Measurements from ENCODE around the gene SAMD4B. TPM values are rescaled to one million over a fixed set of nuclear protein-coding genes. Genes with fewer than 3 reads are reported as not detected.

The SAMD4B gene
- total and polyA plus RNA-seq, 2 experiments from 2014 or later, result 104 to 172 TPM

DNA sequence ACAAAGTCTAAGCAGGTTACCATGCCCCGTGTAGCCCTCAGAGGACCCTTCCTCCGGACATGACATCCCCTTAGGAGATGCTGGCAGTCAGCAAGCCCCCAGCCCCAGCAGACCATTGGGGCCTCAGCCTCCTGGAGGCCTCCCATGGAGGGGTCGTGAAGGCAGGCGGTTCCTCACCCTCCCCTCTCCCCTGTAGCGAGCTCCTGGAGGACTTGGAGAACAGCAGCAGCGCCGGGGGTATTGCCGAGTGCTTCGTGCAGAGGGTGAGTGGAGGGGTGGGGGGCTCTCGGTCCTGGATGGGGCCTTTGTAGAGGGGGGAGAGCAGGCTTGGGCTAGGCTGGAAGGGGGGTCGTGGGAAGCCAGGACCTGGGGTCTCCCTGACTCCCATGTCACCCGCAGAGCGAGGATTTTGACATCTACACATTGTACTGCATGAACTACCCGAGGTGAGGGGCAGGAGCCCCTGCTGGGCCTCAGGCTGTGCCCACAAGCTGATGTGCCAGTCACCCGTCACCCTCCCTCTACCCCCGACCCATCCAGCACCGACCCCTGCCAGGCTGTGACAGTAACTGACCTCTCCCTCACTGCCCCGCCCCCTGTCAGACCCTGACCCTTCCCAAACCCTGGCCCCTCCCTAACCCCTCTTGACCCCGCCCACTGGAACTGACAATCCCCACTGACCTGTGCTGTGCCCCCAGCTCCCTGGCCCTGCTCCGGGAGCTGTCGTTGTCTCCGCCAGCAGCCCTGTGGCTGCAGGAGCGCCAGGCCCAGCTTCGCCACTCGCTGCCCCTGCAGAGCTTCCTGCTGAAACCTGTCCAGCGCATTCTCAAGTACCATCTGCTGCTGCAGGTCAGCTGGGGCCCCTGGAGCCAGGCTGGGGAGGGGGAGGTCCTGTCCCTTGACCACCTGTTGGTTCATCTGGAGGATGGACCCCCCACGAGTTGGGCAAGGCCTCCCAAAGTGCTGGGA lies 74.2 kb downstream of the SAMD4B start:
- no peak for ATAC-seq
- no peak overlapping the region for H3K27ac Mint-ChIP-seq
- H2AFZ ChIP-seq, result no peak overlapping the region
- TF ChIP-seq ZNF331 (CRISPR knock-in tag; IDR thresholded peaks at IDR 0.05; ENCODE audit: low read depth), result no peak
- TF ChIP-seq, protein P1, sequence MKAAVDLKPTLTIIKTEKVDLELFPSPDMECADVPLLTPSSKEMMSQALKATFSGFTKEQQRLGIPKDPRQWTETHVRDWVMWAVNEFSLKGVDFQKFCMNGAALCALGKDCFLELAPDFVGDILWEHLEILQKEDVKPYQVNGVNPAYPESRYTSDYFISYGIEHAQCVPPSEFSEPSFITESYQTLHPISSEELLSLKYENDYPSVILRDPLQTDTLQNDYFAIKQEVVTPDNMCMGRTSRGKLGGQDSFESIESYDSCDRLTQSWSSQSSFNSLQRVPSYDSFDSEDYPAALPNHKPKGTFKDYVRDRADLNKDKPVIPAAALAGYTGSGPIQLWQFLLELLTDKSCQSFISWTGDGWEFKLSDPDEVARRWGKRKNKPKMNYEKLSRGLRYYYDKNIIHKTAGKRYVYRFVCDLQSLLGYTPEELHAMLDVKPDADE (IDR thresholded peaks at IDR 0.05), result no peak
- no peak for TF ChIP-seq CREB1 (CRISPR knock-in tag; IDR thresholded peaks at IDR 0.05; ENCODE audit: low read depth)
- TF ChIP-seq EZH2phosphoT487 (IDR thresholded peaks at IDR 0.05; ENCODE audit: unreplicated experiment), result no peak
- no peak for TF ChIP-seq JUNB (IDR thresholded peaks at IDR 0.05; ENCODE audit: unreplicated experiment)
- TF ChIP-seq, protein P2, sequence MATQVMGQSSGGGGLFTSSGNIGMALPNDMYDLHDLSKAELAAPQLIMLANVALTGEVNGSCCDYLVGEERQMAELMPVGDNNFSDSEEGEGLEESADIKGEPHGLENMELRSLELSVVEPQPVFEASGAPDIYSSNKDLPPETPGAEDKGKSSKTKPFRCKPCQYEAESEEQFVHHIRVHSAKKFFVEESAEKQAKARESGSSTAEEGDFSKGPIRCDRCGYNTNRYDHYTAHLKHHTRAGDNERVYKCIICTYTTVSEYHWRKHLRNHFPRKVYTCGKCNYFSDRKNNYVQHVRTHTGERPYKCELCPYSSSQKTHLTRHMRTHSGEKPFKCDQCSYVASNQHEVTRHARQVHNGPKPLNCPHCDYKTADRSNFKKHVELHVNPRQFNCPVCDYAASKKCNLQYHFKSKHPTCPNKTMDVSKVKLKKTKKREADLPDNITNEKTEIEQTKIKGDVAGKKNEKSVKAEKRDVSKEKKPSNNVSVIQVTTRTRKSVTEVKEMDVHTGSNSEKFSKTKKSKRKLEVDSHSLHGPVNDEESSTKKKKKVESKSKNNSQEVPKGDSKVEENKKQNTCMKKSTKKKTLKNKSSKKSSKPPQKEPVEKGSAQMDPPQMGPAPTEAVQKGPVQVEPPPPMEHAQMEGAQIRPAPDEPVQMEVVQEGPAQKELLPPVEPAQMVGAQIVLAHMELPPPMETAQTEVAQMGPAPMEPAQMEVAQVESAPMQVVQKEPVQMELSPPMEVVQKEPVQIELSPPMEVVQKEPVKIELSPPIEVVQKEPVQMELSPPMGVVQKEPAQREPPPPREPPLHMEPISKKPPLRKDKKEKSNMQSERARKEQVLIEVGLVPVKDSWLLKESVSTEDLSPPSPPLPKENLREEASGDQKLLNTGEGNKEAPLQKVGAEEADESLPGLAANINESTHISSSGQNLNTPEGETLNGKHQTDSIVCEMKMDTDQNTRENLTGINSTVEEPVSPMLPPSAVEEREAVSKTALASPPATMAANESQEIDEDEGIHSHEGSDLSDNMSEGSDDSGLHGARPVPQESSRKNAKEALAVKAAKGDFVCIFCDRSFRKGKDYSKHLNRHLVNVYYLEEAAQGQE (IDR thresholded peaks at IDR 0.05; ENCODE audit: unreplicated experiment), result no peak
- TF ChIP-seq, protein P3, sequence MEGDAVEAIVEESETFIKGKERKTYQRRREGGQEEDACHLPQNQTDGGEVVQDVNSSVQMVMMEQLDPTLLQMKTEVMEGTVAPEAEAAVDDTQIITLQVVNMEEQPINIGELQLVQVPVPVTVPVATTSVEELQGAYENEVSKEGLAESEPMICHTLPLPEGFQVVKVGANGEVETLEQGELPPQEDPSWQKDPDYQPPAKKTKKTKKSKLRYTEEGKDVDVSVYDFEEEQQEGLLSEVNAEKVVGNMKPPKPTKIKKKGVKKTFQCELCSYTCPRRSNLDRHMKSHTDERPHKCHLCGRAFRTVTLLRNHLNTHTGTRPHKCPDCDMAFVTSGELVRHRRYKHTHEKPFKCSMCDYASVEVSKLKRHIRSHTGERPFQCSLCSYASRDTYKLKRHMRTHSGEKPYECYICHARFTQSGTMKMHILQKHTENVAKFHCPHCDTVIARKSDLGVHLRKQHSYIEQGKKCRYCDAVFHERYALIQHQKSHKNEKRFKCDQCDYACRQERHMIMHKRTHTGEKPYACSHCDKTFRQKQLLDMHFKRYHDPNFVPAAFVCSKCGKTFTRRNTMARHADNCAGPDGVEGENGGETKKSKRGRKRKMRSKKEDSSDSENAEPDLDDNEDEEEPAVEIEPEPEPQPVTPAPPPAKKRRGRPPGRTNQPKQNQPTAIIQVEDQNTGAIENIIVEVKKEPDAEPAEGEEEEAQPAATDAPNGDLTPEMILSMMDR (conservative IDR thresholded peaks at IDR 0.05; ENCODE audit: low read depth in 2 of 2), result no peak
- TF ChIP-seq EZH2 (IDR thresholded peaks at IDR 0.05; ENCODE audit: low read depth, unreplicated experiment), result no peak
- TF ChIP-seq POLR2AphosphoS5 (IDR thresholded peaks at IDR 0.05; ENCODE audit: low read depth), result no peak
- TF ChIP-seq NANOG (IDR thresholded peaks at IDR 0.05; ENCODE audit: borderline replicate concordance), result no peak
- TF ChIP-seq STAT1 (IDR thresholded peaks at IDR 0.05; ENCODE audit: unreplicated experiment), result no peak
- TF ChIP-seq ZNF114 (CRISPR knock-in tag; IDR thresholded peaks at IDR 0.05), result no peak
- TF ChIP-seq, protein P4, sequence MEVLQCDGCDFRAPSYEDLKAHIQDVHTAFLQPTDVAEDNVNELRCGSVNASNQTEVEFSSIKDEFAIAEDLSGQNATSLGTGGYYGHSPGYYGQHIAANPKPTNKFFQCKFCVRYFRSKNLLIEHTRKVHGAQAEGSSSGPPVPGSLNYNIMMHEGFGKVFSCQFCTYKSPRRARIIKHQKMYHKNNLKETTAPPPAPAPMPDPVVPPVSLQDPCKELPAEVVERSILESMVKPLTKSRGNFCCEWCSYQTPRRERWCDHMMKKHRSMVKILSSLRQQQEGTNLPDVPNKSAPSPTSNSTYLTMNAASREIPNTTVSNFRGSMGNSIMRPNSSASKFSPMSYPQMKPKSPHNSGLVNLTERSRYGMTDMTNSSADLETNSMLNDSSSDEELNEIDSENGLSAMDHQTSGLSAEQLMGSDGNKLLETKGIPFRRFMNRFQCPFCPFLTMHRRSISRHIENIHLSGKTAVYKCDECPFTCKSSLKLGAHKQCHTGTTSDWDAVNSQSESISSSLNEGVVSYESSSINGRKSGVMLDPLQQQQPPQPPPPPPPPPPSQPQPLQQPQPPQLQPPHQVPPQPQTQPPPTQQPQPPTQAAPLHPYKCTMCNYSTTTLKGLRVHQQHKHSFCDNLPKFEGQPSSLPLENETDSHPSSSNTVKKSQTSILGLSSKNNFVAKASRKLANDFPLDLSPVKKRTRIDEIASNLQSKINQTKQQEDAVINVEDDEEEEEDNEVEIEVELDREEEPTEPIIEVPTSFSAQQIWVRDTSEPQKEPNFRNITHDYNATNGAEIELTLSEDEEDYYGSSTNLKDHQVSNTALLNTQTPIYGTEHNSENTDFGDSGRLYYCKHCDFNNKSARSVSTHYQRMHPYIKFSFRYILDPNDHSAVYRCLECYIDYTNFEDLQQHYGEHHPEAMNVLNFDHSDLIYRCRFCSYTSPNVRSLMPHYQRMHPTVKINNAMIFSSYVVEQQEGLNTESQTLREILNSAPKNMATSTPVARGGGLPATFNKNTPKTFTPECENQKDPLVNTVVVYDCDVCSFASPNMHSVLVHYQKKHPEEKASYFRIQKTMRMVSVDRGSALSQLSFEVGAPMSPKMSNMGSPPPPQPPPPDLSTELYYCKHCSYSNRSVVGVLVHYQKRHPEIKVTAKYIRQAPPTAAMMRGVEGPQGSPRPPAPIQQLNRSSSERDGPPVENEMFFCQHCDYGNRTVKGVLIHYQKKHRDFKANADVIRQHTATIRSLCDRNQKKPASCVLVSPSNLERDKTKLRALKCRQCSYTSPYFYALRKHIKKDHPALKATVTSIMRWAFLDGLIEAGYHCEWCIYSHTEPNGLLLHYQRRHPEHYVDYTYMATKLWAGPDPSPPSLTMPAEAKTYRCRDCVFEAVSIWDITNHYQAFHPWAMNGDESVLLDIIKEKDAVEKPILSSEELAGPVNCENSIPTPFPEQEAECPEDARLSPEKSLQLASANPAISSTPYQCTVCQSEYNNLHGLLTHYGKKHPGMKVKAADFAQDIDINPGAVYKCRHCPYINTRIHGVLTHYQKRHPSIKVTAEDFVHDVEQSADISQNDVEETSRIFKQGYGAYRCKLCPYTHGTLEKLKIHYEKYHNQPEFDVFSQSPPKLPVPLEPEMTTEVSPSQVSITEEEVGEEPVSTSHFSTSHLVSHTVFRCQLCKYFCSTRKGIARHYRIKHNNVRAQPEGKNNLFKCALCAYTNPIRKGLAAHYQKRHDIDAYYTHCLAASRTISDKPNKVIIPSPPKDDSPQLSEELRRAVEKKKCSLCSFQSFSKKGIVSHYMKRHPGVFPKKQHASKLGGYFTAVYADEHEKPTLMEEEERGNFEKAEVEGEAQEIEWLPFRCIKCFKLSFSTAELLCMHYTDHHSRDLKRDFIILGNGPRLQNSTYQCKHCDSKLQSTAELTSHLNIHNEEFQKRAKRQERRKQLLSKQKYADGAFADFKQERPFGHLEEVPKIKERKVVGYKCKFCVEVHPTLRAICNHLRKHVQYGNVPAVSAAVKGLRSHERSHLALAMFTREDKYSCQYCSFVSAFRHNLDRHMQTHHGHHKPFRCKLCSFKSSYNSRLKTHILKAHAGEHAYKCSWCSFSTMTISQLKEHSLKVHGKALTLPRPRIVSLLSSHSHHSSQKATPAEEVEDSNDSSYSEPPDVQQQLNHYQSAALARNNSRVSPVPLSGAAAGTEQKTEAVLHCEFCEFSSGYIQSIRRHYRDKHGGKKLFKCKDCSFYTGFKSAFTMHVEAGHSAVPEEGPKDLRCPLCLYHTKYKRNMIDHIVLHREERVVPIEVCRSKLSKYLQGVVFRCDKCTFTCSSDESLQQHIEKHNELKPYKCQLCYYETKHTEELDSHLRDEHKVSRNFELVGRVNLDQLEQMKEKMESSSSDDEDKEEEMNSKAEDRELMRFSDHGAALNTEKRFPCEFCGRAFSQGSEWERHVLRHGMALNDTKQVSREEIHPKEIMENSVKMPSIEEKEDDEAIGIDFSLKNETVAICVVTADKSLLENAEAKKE (CRISPR knock-in tag; IDR thresholded peaks at IDR 0.05), result no peak
- H3K27me3 Mint-ChIP-seq (ENCODE audit: insufficient read depth, low read depth, poor library complexity), result peaks cover 17% of the 10 kb centered on the region
- peaks cover 56% of the 10 kb centered on the region for H3K36me3 Mint-ChIP-seq (ENCODE audit: low read depth)
- no peak overlapping the region for H3K27ac ChIP-seq (ENCODE audit: low read depth)
- H3K4me1 ChIP-seq (ENCODE audit: insufficient read depth), result peaks cover 14% of the 10 kb centered on the region
- H4K20me1 ChIP-seq (replicated peaks; ENCODE audit: insufficient read depth), result peaks cover 14% of the 10 kb centered on the region; the same call in 1 of the 2 replicates
- peaks cover 24% of the 10 kb centered on the region for H3F3A ChIP-seq (replicated peaks; ENCODE audit: low read depth)
- H3K4me3 ChIP-seq, result no peak overlapping the region
- no peaks in the 10 kb centered on the region for H3K27me3 ChIP-seq (ENCODE audit: insufficient read depth)
- H3K4me1 Mint-ChIP-seq, result peaks cover 20% of the 10 kb centered on the region
- H3K9me3 Mint-ChIP-seq, result peaks cover 4% of the 10 kb centered on the region; the same call in 2 of the 3 replicates
- no peak overlapping the region for H3K4me3 Mint-ChIP-seq
- no peak for DNase-seq (ENCODE audit: low spot score)
- peaks cover 11% of the 10 kb centered on the region; the same call in 1 of the 2 replicates for H3K36me3 ChIP-seq (ENCODE audit: insufficient read depth)
- no peaks in the 10 kb centered on the region for H3K9me2 ChIP-seq (ENCODE audit: insufficient read depth)
- H3K79me2 ChIP-seq (replicated peaks; ENCODE audit: insufficient read depth), result peaks cover 15% of the 10 kb centered on the region
- no peak overlapping the region for H3K4me2 ChIP-seq

Data from GM23338 (cell line).